ENCODE data around the gene TMEM156.

GRCh38 chr4:39067031-39067430, 34.8 kb upstream of the TMEM156 start:
- no peak for TF ChIP-seq CTCF (IDR thresholded peaks at IDR 0.05; ENCODE audit: poor library complexity, severe bottlenecking)
- TF ChIP-seq EZH2 (IDR thresholded peaks at IDR 0.05; ENCODE audit: borderline replicate concordance, insufficient read depth, low read length, poor library complexity, severe bottlenecking), result no peak
- no peak for TF ChIP-seq SMC3 (conservative IDR thresholded peaks at IDR 0.05; ENCODE audit: poor library complexity)
- no peak for TF ChIP-seq EP300 (conservative IDR thresholded peaks at IDR 0.05; ENCODE audit: poor library complexity, severe bottlenecking)
- TF ChIP-seq MXI1 (conservative IDR thresholded peaks at IDR 0.05; ENCODE audit: poor library complexity, severe bottlenecking), result no peak
- no peak for TF ChIP-seq TAF1 (IDR thresholded peaks at IDR 0.05; ENCODE audit: low read depth)
- TF ChIP-seq REST (IDR thresholded peaks at IDR 0.05; ENCODE audit: borderline replicate concordance), result no peak

All from neural cell (in vitro differentiated cells).